ENCODE data around the gene SLC4A1. TPM values are rescaled to one million over a fixed set of nuclear protein-coding genes. Genes with fewer than 3 reads are reported as not detected.

SLC4A1 gene
- polyA plus RNA-seq, 2 of the 4 experiments (the other 2 are of a cell fraction) = not detected

DNA sequence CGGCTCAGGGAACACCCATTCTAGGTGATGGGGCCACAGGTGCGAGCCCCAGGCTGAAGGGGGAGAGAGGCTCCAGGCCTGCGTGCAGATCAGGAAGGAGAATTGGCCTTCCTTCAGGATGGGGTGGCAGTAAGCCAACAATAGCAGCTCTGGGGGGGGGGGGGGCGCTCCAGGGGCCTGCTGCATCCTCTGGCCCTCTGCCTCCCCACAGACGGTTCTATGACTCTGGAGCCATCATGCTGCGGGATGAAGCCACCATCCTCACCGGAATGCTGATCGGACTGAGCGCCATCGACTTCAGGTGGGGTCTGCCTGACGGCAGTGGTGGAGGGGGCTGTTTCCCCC, 46.6 kb upstream of the SLC4A1 start:
- 0 out of 3 replicates have a peak, but pooled peaks cover 4% of the 10 kb centered on the region for H3K4me1 ChIP-seq
- peak overlapping the region; percentile 63; the same call in 2 of the 3 replicates for H3K4me3 ChIP-seq
- FAIRE-seq (no peak), ATAC-seq (no peak), DNase-seq (ENCODE audit: low read depth in 1 of 2, low spot score in 1 of 2) (no peak)
- no peaks in the 10 kb centered on the region for H3K9me3 ChIP-seq
- no peak overlapping the region; a peak in 1 of 6 replicates for H3K27ac ChIP-seq
- TF ChIP-seq RAD21 (conservative IDR thresholded peaks at IDR 0.05 in 1 of 2, IDR thresholded peaks at IDR 0.05 in 1 of 2) (no peak), NFE2L2 (conservative IDR thresholded peaks at IDR 0.05; ENCODE audit: low read length) (no peak), ESRRA (IDR thresholded peaks at IDR 0.05; ENCODE audit: borderline replicate concordance, low read length) (no peak), TP53 (CRISPR knock-in tag; IDR thresholded peaks at IDR 0.05) (no peak), NPAS2 (CRISPR knock-in tag; IDR thresholded peaks at IDR 0.05; ENCODE audit: borderline replicate concordance) (no peak)
- TF ChIP-seq, protein P1, sequence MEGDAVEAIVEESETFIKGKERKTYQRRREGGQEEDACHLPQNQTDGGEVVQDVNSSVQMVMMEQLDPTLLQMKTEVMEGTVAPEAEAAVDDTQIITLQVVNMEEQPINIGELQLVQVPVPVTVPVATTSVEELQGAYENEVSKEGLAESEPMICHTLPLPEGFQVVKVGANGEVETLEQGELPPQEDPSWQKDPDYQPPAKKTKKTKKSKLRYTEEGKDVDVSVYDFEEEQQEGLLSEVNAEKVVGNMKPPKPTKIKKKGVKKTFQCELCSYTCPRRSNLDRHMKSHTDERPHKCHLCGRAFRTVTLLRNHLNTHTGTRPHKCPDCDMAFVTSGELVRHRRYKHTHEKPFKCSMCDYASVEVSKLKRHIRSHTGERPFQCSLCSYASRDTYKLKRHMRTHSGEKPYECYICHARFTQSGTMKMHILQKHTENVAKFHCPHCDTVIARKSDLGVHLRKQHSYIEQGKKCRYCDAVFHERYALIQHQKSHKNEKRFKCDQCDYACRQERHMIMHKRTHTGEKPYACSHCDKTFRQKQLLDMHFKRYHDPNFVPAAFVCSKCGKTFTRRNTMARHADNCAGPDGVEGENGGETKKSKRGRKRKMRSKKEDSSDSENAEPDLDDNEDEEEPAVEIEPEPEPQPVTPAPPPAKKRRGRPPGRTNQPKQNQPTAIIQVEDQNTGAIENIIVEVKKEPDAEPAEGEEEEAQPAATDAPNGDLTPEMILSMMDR (IDR thresholded peaks at IDR 0.05) = no peak
- TF ChIP-seq, protein P2, sequence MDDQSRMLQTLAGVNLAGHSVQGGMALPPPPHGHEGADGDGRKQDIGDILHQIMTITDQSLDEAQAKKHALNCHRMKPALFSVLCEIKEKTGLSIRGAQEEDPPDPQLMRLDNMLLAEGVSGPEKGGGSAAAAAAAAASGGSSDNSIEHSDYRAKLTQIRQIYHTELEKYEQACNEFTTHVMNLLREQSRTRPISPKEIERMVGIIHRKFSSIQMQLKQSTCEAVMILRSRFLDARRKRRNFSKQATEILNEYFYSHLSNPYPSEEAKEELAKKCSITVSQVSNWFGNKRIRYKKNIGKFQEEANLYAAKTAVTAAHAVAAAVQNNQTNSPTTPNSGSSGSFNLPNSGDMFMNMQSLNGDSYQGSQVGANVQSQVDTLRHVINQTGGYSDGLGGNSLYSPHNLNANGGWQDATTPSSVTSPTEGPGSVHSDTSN (IDR thresholded peaks at IDR 0.05) = no peak
- ChIA-PET POLR2A (interaction anchor here (1.6 to 2.2 kb wide), 3 partner anchors 10 to 115 kb away, joined by 3 to 13 read pairs (median 5); partner anchors contain the start of gene ATXN7L3), CTCF (interaction anchor here (0.8 to 14.1 kb wide), 6 partner anchors 16 to 197 kb away, joined by 3 to 159 read pairs (median 5); no protein-coding TSS in a partner anchor)
- 63% methylated on average over 11 of the region's 11 CpGs for WGBS (ENCODE audit: missing lambda C conversion rate)
- peak overlapping the region; percentile 99 for H3K4me2 ChIP-seq

DNA sequence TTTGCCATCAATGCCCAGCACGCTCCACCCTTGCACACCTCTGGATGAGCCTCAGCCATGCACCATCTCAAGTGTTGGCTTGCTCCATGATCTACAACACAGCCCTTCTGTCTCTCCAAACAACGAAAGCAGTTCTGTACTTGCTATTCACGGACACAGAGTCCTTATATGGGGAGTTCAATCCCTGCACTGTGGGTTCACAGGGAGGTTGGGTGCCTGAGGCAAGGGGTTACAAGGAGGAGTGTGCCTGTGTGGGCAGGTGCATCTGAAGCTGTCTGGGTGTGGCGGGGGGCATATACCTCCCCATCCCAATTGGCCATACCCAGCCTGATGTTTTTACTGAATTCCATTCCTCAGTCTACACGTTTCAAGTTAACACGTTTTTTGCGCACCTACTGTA, 46.1 kb upstream of the SLC4A1 start:
- H3K4me3 ChIP-seq = no peak overlapping the region

More for the DNA sequence above, 46.1 kb upstream of the SLC4A1 start:
- no peak overlapping the region for H3K4me2 ChIP-seq
- H3K27ac ChIP-seq = no peak overlapping the region
- ChIA-PET POLR2A (interaction anchor here (1.6 to 2.2 kb wide), 2 partner anchors 10 to 92 kb away, joined by 3 to 13 read pairs; no protein-coding TSS in a partner anchor), CTCF (interaction anchor here (1.2 to 14.1 kb wide), 4 partner anchors 16 to 104 kb away, joined by 3 to 159 read pairs (median 40); no protein-coding TSS in a partner anchor)
- DNase-seq (ENCODE audit: low read depth in 1 of 2, low spot score in 1 of 2) = no peak
- FAIRE-seq = no peak
- ATAC-seq = no peak
- TF ChIP-seq, protein P3, sequence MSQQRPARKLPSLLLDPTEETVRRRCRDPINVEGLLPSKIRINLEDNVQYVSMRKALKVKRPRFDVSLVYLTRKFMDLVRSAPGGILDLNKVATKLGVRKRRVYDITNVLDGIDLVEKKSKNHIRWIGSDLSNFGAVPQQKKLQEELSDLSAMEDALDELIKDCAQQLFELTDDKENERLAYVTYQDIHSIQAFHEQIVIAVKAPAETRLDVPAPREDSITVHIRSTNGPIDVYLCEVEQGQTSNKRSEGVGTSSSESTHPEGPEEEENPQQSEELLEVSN (IDR thresholded peaks at IDR 0.05; ENCODE audit: borderline replicate concordance, low read depth) = no peak
- no peak for TF ChIP-seq HDAC2 (IDR thresholded peaks at IDR 0.05)
- TF ChIP-seq, protein P4, sequence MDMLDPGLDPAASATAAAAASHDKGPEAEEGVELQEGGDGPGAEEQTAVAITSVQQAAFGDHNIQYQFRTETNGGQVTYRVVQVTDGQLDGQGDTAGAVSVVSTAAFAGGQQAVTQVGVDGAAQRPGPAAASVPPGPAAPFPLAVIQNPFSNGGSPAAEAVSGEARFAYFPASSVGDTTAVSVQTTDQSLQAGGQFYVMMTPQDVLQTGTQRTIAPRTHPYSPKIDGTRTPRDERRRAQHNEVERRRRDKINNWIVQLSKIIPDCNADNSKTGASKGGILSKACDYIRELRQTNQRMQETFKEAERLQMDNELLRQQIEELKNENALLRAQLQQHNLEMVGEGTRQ (IDR thresholded peaks at IDR 0.05) = no peak
- TF ChIP-seq, protein P5, sequence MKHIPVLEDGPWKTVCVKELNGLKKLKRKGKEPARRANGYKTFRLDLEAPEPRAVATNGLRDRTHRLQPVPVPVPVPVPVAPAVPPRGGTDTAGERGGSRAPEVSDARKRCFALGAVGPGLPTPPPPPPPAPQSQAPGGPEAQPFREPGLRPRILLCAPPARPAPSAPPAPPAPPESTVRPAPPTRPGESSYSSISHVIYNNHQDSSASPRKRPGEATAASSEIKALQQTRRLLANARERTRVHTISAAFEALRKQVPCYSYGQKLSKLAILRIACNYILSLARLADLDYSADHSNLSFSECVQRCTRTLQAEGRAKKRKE (CRISPR knock-in tag; IDR thresholded peaks at IDR 0.05; ENCODE audit: low read depth) = no peak
- TF ChIP-seq, protein P6, sequence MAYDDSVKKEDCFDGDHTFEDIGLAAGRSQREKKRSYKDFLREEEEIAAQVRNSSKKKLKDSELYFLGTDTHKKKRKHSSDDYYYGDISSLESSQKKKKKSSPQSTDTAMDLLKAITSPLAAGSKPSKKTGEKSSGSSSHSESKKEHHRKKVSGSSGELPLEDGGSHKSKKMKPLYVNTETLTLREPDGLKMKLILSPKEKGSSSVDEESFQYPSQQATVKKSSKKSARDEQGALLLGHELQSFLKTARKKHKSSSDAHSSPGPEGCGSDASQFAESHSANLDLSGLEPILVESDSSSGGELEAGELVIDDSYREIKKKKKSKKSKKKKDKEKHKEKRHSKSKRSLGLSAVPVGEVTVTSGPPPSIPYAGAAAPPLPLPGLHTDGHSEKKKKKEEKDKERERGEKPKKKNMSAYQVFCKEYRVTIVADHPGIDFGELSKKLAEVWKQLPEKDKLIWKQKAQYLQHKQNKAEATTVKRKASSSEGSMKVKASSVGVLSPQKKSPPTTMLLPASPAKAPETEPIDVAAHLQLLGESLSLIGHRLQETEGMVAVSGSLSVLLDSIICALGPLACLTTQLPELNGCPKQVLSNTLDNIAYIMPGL (CRISPR knock-in tag; IDR thresholded peaks at IDR 0.05; ENCODE audit: borderline replicate concordance) = no peak
- no peak for TF ChIP-seq JUN (IDR thresholded peaks at IDR 0.05)
- no peak for TF ChIP-seq ZSCAN20 (CRISPR knock-in tag; IDR thresholded peaks at IDR 0.05)
- TF ChIP-seq SREBF2 (IDR thresholded peaks at IDR 0.05) = no peak
- no peak for TF ChIP-seq CBX8 (IDR thresholded peaks at IDR 0.05)
- no peak for TF ChIP-seq NPAS2 (CRISPR knock-in tag; IDR thresholded peaks at IDR 0.05; ENCODE audit: borderline replicate concordance)
- H3K9me3 ChIP-seq = no peaks in the 10 kb centered on the region
- WGBS (ENCODE audit: missing lambda C conversion rate) = 75% methylated on average over 7 of the region's 7 CpGs
- peaks cover 7% of the 10 kb centered on the region; the same call in 1 of the 3 replicates for H3K4me1 ChIP-seq
